GM20000 (cell line): ENCODE data around the gene AKAP1.

ENCODE experiments used
- DNase-seq: peaks from one replicate; pipeline ENCODE4 v3.0.0; 2012; ENCODE audit warnings: low spot score
- TF ChIP-seq, protein P1 (sequence below): IDR thresholded peaks from 2 replicates; pipeline ENCODE4 v1.5.1; 2012; ENCODE audit warnings: mild to moderate bottlenecking, control low read depth; ENCODE audit errors: extremely low read depth, missing control alignments

Gene AKAP1

DNA sequence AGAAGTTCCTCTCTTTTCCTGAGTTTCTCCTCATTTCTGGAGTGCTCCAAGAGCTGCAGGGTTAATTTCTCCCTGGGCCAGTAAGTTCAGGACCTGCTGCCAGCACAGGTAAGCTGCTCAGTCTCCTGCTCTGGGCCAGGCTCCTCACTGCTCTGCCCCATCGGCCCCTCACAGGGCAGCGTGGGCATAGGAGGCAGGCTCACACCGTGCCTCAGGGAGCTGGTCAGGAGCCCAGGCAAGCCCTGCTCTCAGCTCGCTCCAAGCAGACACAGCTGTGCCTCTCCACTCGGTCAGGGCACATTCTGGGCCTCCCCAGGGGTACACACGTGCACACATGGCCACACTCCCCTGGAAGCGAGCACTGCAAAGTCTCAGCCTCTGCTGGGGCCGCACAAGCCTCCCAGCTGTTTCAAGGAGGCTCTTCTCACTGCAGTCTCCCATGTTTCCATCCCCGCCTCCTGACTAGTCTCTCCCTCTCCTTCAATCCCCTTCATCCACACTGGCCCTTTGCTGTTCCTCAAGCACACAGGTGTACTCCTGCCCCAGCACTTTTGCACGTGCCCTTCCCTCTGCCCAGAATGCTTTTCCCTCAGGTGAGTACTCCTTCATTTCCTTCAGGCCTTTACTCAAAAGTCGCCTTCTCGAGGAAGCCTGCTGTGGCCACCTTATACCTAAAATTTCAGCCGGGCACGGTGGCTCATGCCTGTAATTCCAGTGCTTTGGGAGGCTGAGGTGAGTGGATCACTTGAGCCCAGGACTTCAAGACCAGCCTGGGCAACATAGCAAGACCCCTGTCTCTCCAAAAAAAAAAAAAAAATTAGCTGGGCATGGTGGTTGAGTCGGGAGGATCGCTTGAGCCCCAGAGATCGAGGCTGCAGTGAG is 53.2 kb downstream of the AKAP1 start:
- DNase-seq, result no peak
- TF ChIP-seq, protein P1, sequence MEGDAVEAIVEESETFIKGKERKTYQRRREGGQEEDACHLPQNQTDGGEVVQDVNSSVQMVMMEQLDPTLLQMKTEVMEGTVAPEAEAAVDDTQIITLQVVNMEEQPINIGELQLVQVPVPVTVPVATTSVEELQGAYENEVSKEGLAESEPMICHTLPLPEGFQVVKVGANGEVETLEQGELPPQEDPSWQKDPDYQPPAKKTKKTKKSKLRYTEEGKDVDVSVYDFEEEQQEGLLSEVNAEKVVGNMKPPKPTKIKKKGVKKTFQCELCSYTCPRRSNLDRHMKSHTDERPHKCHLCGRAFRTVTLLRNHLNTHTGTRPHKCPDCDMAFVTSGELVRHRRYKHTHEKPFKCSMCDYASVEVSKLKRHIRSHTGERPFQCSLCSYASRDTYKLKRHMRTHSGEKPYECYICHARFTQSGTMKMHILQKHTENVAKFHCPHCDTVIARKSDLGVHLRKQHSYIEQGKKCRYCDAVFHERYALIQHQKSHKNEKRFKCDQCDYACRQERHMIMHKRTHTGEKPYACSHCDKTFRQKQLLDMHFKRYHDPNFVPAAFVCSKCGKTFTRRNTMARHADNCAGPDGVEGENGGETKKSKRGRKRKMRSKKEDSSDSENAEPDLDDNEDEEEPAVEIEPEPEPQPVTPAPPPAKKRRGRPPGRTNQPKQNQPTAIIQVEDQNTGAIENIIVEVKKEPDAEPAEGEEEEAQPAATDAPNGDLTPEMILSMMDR, result no peak

GRCh38 chr17:57138956-57139576 is 54.0 kb downstream of the AKAP1 start:
- DNase-seq, result no peak
- TF ChIP-seq, protein P1, result no peak

DNA sequence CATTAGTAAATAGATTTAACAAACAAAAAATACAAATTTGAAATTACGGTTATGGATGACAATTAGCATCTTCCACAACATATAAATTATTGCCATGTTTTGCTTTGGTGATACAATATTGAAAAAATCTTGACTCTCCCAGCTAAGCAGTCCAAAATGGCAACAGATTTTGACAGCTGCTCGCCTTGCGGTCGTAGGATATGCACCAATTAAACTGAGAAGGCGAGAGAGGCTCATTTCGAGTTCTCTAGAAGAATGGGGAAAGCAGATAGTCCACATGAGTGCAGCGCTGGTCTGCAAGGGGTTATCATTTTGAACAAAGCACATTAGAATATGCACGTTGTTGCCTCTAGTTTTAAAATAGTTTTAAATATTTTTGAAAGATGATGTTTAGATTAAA is 55.3 kb downstream of the AKAP1 start:
- TF ChIP-seq, protein P1, result no peak
- no peak for DNase-seq

DNA sequence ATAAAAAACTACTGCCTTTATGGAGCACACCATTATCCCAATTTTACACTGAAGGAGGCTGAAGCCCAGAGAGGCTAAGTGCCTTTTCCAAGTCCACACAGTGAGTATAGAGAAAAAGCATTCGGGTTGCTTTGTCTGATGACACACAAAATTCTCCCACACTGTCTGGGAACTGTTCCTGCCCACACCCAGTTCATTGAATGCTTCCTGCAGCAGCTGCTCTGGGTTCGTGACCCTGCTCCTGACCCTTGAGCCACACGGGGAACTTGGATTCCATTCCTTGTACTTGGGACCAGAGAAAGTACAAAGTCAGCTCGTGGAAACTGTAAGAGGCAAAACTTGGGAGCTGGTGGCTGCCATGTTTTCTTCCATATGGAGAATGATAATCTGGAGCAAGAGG is 57.9 kb downstream of the AKAP1 start:
- TF ChIP-seq, protein P1, result no peak

DNA sequence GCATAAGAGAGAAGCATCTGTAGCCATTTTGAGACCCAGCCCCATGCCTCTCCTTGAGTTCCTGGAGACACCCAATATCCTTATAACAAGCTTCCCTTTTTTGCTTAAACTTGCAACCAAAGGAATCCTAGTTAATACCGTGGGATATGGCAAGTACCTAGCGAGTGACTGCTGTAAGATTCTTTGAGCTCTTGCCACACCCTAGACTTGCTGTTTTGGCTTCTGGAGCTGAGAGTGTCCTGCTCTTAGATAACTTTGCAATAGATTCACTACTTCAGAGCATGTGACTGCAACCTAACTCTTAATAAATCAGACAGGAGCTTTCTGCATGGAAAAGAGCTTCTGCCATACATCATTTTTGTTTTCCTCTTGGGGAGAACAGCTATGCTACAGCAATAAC is 58.3 kb downstream of the AKAP1 start:
- no peak for DNase-seq

More for the DNA sequence above, 57.9 kb downstream of the AKAP1 start:
- no peak for DNase-seq

GRCh38 chr17:57143919-57144318 is 58.9 kb downstream of the AKAP1 start:
- DNase-seq, result no peak
- TF ChIP-seq, protein P1, result no peak

More for the DNA sequence above, 58.3 kb downstream of the AKAP1 start:
- TF ChIP-seq, protein P1, result no peak

DNA sequence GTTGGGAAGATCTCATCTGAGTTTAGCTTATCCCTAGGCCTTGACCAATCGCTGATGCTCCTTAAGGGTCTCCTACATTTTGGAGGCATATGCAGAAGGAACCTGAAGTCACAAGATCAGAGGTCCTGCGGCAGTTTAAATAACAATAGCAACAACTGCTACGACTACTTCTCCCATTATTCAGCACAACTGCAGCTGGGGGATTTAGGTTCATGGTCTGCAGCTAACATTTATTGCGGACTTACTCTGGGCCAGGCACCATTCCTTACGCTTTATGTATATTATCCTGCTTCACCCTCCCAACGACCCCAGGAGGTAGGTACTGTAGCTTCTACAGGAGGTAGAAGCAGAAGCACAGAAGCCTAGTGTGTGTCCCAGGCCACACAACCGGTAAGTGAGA is 59.5 kb downstream of the AKAP1 start:
- DNase-seq, result no peak
- TF ChIP-seq, protein P1, result no peak
